AG04450 (cell line): ENCODE data around the gene YBX3. TPM values are rescaled to one million over a fixed set of nuclear protein-coding genes. Genes with fewer than 3 reads are reported as not detected.

Experiments used
- CTCF ChIA-PET: fragments of 300-600, 350-600 bp; formaldehyde crosslinking; extraction: SDS; loops from one replicate; lab custom pipeline; 2022; ENCODE audit warnings: antibody characterized with exemption, inconsistent platforms; lab: Charles Lee
- POLR2A ChIA-PET: fragments of 350-600 bp; formaldehyde crosslinking; extraction: SDS; loops from one replicate; lab custom pipeline; 2021; ENCODE audit warnings: antibody characterized with exemption, inconsistent platforms; lab: Yijun Ruan, JAX
- DNase-seq: peaks from one replicate; pipeline ENCODE4 v3.0.0-alpha.2; 2011; ENCODE audit warnings: low read depth, low spot score
- H3K27ac ChIP-seq: one replicate; pipeline ENCODE4 v1.5.1; 2012; ENCODE audit warnings: low read depth, low read length, control low read depth
- H3K27me3 ChIP-seq: one replicate; pipeline ENCODE4 v1.6.0; 2012; ENCODE audit warnings: low read length; ENCODE audit not compliant: control insufficient read depth, insufficient read depth
- H3K4me3 ChIP-seq: 2 replicates; pipeline ENCODE4 v1.5.1; 2011; ENCODE audit warnings: mild to moderate bottlenecking, low read depth, low read length, control low read depth
- H3K9me3 ChIP-seq: 2 replicates; pipeline ENCODE4 v1.5.1; 2012; ENCODE audit warnings: low read length; ENCODE audit not compliant: control insufficient read depth, insufficient read depth
- CTCF ChIP-seq: IDR thresholded peaks from 2 replicates; pipeline ENCODE4 v1.5.1; 2011; ENCODE audit warnings: low read depth, low read length, control low read depth, inconsistent platforms
- polyA plus RNA-seq: library from polyadenylated mRNA; depleted of rRNA; stranded (reverse); fragments of >200 nt; gene quantifications from 2 replicates; pipeline ENCODE4 v1.2.3, GENCODE V29; 2011

YBX3 gene
- polyA plus RNA-seq, 1 experiment, result 95.6 TPM

- peak; percentile 62 for DNase-seq
- ChIA-PET POLR2A (no interaction called here), CTCF (interaction anchor here (4.1 kb wide), 1 partner anchor 33 kb away, joined by 36 read pairs; no protein-coding TSS in a partner anchor)
- no peaks in the 10 kb centered on the region for H3K27me3 ChIP-seq
- TF ChIP-seq CTCF, result no peak
- H3K9me3 ChIP-seq, result no peaks in the 10 kb centered on the region
- peak overlapping the region; percentile 45 for H3K4me3 ChIP-seq
- H3K27ac ChIP-seq, result peak overlapping the region; percentile 53
These were observed 6.3 kb downstream of the YBX3 start for GRCh38 chr12:10716704-10717315.

- POLR2A ChIA-PET, result no interaction called here
- Histone ChIP-seq H3K27ac (peak overlapping the region; percentile 53), H3K27me3 (no peaks in the 10 kb centered on the region), H3K9me3 (no peaks in the 10 kb centered on the region), H3K4me3 (peak overlapping the region; percentile 45)
- CTCF ChIA-PET, result no interaction called here
- no peak for DNase-seq
- no peak for TF ChIP-seq CTCF
These were observed 6.8 kb downstream of the YBX3 start for GRCh38 chr12:10716277-10716676.

GRCh38 chr12:10715491-10715890, 7.6 kb downstream of the YBX3 start:
- no peak for TF ChIP-seq CTCF
- DNase-seq, result no peak
- CTCF ChIA-PET, result no interaction called here
- Histone ChIP-seq H3K4me3 (no peak overlapping the region), H3K27ac (no peak overlapping the region), H3K9me3 (no peaks in the 10 kb centered on the region), H3K27me3 (no peaks in the 10 kb centered on the region)
- POLR2A ChIA-PET, result no interaction called here

GRCh38 chr12:10709808-10710207, 13.3 kb downstream of the YBX3 start:
- TF ChIP-seq CTCF, result no peak
- DNase-seq, result no peak
- ChIA-PET POLR2A (no interaction called here), CTCF (no interaction called here)
- Histone ChIP-seq H3K9me3 (no peaks in the 10 kb centered on the region), H3K4me3 (no peak overlapping the region), H3K27me3 (no peaks in the 10 kb centered on the region), H3K27ac (no peak overlapping the region)

- TF ChIP-seq CTCF, result no peak
- no peak for DNase-seq
- H3K4me3 ChIP-seq, result no peak overlapping the region
- H3K27ac ChIP-seq, result no peak overlapping the region
- no peaks in the 10 kb centered on the region for H3K9me3 ChIP-seq
- CTCF ChIA-PET, result no interaction called here
- POLR2A ChIA-PET, result no interaction called here
- H3K27me3 ChIP-seq, result no peaks in the 10 kb centered on the region
These were observed 14.3 kb downstream of the YBX3 start for GRCh38 chr12:10708862-10709261.
